NCI-H345 (cell line): ENCODE results near the gene CAPN8.
A peak's percentile ranks its signal among the peaks of the same experiment; 100 is the strongest.

Experiments
- DNase-seq: peaks from one replicate; lab custom pipeline; 2025; lab: John Stamatoyannopoulos, UW

Gene CAPN8

DNA sequence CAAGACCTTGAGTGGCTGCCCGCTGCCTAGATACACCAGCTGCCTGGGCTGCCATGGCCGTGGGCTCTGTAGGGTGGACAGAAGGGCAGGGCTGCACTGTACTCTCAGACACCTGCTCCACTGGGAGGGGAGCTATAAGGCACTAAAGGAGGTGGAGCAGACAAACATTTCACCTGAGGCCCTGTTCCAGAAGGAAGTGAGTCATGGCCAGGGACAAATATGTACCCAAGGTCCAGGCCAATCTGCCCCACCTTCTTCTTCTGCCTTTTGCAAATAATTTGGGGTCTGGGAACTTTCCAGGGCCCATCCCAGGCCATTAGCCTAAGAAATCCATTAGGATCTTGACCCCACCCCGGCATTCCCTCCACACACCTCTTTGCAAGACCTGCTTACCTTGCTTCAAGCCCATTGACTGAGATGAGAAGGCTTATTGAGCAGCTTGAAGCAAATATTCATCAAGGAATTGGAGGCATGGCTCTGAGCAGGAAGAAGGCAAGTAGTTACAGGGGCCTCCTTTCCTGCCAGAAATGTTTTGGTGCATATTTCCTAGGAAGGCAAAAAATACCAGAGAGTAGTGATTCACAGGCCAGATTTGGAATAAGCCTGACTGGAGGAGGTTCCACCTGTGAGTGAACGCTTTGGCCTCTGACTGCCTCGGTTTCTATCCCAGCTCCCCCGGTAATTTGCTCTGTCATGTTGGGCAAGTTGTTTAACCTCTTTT lies at the start of gene CAPN8:
CAPN8 (minus strand) TSS at position 110 of the 721 bp plus-strand sequence; CDS start at position 55, 55 bp downstream.
- no peak for DNase-seq

DNA sequence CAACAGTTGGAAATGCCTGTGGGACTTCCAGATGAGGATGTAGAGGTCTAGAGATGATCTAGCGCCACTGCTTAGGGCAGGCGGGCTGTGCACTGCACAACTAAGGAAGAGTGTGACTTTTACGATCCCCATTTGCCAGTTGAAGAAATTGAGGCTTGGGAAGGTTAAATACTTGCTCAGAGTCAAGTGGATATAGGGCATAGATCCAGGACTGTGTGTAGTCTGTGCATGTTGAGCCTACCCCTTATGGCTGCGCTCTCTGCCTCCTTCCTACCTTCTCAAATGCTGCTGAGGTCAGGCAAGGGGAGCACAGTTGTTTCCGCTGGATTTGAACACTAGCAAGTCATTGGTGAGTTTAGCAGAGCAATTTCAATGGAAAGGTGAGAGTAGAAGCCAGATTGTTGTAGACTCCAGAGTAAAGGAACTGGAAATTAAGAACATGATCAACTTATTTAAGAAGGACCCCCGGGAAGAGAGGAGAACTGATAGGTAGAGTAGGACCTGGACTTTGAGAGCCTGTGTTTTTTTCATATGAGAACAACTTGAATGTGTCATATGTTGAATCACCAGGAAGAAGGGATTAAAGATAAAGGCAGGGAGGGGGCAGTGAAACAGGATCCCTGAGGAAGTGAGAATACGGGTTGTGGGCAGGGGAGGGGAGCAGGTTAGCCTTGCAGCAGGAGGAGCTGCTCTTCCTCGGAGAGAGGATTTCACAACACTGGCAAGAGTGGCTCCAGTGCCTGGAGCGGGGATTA lies 49.5 kb upstream of the CAPN8 start:
- no peak for DNase-seq

DNA sequence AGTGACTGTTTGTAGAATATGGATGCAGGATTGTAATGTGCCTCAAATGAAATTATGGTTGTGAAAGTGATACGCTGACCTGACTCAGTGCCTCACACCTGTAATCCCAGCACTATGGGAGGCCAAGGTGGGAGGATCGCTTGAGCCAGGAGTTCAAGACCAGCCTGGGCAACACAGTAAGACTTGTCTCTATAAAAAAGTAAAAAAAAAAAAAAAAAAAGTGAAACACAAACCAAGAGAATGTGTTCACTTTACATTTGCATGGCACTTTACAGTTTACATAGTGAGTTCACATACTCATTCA lies 48.9 kb upstream of the CAPN8 start:
- DNase-seq: no peak

DNA sequence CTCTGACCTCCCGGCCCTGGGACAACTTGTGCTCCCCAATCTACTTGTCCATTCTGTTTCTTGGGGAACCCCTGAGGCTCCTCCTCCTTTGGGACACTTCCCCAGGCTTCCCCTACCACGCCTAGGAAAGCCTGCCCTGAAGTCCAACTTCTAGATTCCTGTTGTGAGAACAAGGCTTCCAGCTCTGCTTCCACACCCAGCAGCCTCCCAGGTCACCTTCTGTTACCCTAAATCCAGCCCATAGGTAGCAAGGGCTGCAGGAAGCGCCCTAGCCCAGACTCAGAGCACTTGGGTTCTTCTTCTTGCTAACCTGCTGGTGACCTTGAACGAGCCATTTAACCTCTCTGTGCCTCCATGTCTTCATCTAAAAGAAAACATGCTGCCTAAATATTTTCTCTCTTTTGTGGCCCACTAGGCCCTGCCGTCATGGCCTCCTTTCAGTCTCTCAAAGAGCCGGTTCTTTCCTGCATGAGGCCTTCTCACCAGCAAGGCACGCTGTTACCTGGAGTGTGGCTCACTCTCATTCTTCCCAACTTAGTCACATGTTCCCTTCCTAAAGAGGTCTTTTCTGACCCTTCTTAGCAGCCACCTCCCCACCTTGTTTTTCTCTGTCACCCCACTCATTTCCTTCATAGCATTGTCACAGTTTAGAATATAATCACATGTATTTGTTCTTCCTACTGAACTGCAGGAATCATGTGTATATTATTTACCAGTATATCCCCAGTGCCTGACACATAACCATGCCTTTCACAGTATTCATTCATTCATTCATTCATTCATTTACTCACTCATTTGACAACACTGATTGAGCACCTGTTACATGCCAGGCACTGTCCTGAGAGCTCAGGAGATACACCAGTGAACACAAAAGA lies 48.3 kb upstream of the CAPN8 start:
- DNase-seq: no peak

DNA sequence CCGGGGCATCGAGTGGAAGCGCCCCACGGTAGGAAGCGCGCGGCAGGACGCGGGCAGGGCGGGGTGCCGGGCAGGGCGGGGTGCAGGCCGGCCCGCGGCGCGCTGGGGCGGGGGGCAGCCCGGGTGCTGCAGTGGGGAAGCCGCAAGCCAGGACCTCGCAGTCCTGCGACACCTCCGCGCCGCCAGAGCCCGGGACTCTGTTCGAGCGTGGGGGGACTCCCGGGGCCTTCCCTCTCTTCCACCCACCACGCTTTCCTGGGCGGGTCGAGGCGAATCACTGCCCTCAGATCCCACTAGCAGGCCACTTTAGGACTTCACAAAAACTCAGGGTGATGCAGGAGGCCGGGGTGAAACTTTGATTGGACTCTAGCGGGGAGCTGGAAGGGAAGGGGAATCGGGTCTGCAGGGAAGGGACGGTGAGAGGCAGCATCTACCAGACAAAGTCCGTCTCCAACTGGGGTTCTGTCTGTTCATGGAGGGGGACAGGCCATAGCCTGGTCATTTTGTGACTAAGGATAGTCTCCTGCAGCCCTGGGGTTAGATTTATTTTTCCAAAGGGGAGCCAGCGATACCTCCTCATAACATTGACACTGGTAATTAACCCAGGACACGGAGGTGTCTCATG lies 47.5 kb upstream of the CAPN8 start:
- no peak for DNase-seq

DNA sequence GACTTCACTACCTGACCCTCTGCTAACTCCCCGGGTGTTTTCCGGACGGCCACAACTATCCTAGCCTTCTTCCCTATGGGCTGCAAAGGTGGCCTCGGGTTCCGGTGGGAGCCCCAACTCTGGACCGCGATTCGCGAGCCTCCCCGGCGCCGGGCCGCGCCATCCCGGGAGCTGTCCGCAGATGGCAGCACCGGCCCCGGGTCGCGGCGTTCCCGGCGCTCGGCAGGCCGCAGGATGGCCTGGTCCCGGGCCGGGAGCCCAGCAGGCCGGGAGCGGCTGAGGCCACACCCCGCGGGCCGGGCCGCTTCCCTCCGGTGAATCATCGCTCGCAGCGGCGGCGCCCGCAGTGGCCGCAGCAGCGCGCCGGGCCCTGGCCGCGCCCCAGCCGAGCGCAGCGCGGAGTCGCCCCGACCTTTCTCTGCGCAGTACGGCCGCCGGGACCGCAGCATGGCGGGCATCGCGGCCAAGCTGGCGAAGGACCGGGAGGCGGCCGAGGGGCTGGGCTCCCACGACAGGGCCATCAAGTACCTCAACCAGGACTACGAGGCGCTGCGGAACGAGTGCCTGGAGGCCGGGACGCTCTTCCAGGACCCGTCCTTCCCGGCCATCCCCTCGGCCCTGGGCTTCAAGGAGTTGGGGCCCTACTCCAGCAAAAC lies 46.8 kb upstream of the CAPN8 start, which contains the start of gene CAPN2:
CAPN2 (plus strand) TSS at position 346 of the 656 bp plus-strand sequence; CDS start at position 448, 102 bp downstream.
- no peak for DNase-seq

DNA sequence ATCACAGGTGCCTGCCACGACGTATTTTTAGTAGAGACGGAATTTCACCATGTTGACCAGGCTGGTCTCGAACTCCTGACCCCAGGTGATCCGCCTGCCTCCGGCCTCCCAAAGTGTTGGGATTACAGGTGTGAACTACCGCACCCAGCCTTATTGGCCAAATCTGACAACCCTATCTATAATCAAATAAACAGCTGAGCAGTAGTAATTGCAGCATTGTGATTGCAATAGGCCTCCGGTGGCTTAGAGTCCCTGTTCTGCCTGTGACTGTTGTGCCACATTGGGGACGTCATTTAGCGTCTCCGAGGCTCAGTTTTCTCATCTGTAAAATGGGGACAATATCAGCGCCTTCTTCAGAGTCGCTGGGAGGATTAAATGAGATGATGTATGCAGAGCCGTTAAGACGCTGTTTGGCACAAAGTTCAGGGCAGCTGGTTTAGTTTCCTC lies 46.3 kb upstream of the CAPN8 start:
- no peak for DNase-seq

DNA sequence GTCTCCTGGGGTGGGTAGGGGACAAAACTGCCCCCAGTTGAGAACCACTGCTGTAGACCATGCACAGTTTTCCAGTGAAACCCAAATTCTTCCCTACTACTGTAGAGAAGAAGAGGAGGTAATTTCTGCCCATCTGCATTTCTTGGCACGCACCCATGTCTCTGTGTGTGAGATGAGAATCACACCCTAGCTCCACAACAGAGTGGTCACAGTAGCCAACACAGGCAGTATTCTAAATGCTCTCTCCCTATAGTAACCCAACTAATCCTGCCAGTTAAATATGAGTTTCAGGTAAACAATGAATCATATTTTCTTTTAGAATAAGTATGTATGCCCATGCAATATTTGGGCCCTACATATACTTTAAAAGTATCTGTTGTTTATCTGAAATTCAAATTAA lies 45.7 kb upstream of the CAPN8 start:
- no peak for DNase-seq

DNA sequence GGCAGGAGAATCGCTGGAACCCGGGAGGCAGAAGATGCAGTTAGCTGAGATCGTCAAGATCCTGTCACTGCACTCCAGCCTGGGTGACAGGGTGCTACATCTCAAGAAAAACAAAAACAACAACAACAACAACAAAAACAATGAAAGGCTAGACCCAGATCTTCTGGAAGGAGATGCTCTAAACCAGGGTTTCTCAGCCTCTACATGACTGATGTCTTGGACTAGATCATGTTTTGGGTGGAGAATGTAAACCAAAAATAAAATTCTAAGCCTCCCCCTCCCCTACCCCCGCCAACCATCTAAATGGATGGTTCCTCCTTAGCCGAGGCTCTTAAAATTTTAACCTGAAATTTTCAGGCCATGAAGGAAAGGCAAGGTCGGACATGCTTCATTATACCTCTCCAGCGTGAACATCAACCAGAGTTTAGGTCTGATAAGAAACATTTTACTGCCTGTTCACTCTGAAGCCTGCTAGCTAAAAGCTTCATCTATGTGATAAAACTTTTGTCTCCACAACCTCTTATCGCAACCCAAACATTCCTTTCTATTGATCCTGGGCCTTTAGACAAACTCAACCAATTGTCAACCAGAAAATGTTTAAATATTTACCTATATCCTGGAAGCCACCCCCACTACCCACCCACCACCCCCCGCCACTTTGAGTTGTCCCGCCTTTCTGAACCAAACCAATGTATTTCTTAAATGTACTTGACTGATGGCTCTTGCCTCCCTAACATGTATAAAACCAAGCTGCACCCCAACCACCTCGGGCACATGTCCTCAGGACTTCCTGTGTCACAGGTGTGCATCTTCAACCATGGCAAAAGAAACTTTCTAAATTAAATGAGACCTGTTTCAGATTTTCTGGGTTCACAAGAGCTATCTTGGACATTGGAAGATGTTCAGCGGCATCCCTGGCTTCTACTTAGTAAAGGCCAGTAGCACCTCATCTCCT lies 45.0 kb upstream of the CAPN8 start:
- no peak for DNase-seq

DNA sequence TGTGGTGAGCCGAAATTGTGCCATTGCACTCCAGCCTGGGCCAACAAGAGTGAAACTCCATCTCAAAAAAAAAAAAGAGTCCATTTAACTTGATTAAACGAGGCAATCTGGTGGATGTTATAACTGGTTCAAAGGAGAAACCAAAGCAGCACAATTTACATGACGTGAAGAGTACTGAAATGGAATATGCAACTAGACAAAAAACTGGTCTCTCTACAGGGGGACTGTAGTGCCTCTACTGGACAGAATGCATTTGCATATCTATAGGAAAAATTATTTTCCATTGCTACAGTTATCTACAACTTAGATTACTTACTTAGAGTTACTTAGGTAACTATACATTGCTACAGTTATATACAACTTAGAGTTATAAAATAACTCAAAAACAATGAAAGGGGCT lies 44.1 kb upstream of the CAPN8 start:
- no peak for DNase-seq

DNA sequence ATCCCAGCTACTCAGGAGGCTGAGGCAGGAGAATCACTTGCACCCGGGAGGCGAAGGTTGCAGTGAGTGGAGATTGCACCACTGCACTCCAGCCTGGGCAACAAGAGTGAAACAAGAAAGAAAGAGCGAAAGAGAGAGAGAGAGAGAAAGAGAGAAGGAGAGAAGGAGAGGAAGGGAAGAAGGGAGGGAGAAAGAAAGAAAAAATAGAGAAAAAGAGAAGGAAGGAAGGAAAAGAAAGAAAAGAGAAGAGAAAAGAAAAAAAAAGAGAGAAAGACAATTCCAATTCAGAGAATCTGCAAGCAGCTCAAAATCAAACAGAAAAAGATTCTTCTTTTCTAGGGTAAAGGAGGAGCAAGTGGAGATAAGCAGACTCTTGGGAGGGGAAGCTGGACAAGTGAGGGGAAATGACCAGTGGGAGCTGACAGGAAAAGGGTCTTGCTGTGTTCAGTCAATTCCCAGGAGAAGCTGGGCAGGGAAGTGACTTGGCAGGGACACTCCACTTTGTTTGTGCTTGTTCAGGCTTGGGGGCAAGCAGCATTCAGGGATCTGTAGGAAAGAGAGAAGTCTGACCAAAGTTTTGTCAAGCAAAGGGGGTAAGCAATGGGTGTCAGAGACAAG lies 43.3 kb upstream of the CAPN8 start:
- no peak for DNase-seq

DNA sequence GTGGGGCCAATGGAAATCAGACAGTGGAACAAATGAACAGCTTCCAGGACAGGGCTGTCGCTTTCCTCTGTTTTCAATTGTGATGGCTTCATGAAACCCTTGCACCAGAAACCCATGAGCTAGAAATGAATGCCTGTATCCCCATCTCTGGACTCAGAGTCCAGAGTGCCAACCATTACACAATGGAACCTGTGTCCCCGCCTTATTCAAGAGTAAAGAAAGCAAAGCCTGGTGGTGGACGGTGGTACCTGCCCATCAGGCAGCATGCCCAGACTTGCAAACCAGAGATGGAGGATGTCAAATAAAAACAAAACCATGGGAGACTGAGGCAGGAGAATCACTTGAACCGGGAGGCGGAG lies 42.5 kb upstream of the CAPN8 start:
- peak; percentile 72 for DNase-seq

DNA sequence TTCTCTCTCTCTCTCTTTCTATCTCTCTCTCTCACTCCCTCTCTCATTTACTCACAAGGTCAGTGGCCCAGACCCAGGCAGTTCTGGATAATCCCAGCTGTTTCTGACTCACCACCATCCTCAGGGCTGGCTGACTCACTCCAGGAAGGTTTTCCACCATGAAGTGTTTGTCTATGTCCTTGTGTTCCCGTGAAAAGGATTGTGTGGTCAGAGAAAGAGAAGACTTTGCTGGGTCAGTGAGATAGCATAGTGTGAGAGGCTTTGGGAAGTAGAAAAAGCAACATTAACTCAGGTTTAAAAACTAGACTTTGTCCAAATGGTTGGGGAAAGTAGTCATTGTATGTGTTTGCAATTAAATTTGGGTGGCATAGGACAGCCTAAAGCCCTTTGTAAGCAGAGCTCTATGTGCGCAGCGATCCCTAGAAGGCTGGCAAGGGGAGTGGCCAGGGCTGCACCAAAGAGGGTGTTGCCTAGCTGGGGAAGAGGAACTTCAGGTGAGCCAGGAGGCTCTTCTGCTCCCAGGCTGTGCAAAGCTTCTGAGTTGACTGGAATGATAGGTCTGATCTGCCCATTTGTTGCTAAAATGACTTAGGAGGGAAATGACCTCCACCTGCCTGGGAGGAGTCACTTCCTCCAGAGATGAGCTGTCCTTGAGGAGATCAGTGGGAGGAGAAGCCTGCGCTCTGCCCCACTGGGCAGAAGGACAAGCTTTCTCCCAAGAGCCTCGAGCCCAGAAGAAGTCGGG lies 41.9 kb upstream of the CAPN8 start:
- peak; percentile 91 for DNase-seq

DNA sequence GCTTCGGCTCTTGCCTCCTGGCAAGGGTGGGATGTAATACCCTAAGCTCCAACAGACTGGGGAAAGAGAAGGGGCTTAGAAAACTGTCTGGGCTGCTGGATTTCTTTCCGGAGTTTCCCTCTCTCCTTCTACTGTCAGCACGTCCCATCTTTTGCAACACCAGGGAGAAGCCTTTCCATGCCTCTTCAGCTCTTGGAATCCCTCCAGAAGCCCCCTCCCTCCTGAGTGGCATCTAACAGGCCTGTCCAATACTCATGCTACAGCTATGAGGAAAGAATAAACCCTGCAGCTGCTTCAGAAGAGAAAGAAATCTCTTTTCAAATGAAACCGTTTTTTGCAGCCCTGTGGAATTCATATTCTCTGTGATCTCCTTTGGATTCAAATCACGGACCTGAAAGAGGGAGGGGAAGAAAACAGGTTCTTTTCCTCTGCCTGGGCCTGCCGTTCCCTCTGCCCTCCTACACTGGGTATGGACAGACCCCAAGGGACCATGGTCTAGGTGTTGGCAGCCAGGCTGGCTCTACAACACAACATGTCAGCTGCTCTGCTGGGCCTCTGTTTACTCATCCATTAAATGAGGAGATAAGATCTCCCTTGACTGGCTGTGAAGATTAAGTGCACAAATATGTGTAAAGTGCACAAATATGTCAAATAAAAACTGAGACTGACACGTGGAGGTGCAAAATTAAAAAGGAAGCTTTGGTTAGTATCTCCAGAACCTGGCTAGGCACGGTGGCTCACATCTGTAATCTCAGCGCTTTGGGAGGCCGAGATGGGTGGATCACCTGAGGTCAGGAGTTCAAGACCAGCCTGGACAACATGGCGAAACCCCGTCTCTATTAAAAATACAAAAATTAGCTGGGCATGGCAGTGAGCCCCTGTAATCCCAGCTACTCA lies 40.8 kb upstream of the CAPN8 start:
- peak; percentile 87 for DNase-seq

DNA sequence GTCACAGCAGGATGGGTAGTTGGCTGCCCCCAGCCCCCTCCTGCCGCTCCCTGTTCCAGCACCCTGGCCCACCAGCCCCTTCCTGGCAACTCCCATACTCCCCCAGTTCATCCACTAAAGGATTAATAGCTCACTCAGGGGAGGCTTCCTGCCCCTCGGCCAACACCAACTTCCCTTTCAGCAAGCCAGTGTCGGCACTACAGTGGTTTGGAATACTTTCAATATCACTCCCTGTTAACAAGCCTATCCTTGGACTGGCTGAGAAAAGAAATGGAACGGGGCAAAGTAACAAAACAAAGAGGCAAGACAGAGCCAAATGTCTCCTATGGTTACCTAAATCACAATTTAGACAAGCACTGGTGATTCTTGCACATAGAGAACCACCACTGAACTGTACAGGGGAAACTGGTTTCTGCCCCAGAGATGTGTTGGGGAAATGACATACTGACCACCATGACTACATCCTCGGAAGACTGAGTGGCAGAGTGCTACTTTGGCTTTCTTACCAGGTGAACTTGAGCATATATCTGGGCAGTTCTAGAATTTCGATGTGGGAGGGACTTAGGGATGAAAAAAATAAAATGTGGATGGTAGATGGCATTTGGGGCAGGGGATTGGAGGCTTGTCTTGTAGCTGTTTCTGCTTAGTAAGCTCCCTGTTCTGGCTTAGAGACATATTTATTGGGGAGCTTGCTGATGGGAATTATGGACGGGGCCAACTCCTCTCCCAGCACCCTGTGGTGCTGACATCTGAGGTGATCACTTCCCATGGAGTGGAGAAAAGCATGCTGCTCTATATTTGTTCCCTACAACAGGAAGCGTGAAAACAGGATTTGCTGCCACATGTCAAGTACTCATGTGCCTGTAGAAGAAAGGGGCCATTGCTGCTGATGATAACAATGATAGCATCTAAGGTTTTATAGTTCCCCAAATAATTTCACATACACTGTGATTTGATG lies 39.7 kb upstream of the CAPN8 start:
- DNase-seq: peak; percentile 35

DNA sequence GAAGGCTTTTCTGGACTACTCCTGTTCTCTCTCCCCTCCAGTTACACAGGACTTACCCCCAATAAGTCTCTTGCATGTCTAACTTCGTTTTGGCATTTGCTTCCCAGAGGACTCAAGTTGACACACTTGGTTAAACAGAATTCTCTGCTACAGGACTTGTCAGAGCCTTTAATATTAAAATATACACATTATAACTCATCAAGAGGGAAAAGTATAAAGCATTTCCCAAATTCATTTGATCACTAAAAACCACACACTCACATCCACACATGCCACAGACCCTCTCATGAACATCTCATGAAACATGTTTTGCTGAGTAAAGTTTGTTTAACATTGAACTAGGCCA lies 38.1 kb upstream of the CAPN8 start:
- DNase-seq: no peak
